SIG-M5 (cell line): ENCODE measurements around the gene FN1.

Source experiments
- DNase-seq: peaks from one replicate; lab custom pipeline; 2025; lab: John Stamatoyannopoulos, UW

The FN1 gene

GRCh38 chr2:215435870-215436704 is at the start of gene FN1:
FN1 (minus strand) TSS chr2:215436068; CDS start chr2:215435802, 266 bp downstream.
- DNase-seq, result no peak

DNA sequence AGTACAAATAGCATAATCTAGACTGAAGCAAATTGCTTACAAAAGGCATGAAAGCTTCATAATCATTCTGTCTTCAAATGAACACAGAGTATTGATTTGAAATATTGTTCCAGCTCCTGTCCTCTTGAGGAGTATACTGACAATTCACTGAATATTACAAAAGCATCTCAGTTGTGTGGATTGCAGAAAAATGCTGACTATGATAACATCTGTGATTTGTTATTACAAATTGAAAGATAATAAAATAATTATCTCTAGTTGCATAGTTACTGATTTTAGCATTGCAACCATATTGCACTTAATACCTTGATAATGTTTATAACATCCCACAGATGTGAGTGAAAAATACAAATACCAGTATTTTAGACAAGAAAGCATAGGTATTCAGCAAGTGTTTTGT is 49.2 kb upstream of the FN1 start:
- no peak for DNase-seq

DNA sequence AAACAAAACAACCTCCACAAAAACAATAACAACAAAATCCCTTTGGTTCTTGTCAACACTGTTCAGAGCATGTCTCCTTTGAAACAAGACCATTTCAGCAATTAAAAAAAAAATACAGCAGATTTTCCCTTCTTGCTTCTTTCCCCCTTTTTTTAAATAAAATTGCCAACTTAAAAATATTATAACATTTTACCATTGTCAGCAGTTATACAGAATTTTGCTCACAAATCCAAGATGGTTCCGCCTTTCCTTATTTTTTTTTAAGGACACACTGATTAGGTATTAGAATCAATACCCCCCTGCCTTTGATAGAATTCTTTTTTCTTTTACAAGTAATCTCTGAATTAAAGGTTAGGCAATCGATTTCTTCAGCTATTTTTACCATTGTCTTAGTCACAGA is 48.7 kb upstream of the FN1 start:
- no peak for DNase-seq

DNA sequence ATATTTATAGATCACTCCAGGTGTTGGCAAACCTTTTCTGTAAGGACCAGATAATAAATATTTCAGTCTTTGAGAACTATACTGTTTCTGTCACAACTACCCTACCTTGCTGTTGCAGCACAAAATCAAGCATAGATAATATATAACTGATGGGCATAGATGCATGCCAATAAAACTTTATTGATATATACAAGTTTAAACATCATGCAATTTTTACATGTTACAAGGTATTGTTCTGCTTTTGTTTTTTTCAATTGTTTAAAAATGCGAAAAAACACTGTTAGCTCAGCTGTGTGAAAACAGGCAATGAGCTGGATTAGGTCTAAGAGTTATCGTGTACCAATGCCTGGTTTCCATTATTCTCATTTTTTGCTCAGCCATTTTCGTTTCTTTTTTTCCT is 47.6 kb upstream of the FN1 start:
- no peak for DNase-seq

GRCh38 chr2:215479536-215480240 is 43.8 kb upstream of the FN1 start:
- no peak for DNase-seq

DNA sequence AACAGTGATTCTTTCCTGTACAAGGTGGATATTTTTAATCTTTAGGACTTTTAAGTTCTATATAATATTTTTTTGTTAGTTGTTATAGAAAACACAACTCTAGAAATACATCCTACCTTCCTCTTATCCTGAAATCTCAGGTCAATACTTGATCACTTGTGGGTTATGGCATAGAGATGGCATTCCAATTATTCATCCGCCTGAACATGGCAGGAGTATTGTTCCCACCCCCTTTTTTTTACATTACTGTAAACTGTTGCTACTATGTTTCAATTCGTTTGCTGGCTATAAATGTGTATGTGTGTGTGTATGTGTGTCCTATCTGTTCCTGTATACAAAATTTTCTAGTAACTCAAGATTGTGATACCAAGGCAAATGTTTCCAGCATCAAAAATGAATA is 43.3 kb upstream of the FN1 start:
- DNase-seq, result no peak

DNA sequence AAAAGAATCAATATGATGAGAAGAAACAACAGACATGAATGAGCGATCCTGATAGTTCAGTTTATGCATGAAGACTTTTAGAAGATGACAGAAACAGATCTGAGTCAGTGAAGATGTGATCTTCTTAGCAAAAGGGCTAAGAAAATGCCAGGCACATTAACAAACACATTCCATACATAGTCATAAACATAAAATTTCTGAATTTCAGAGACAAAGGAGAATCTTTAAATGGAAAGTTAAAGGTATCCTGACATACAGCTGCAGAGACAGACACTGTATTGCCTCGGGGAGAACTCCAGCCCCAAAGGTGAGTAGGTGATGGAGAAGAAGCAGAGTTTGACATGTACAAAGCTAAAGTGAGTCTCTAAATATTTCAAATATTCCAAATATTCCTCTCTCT is 40.6 kb upstream of the FN1 start:
- no peak for DNase-seq

GRCh38 chr2:215466097-215466909 is 30.4 kb upstream of the FN1 start:
- no peak for DNase-seq

DNA sequence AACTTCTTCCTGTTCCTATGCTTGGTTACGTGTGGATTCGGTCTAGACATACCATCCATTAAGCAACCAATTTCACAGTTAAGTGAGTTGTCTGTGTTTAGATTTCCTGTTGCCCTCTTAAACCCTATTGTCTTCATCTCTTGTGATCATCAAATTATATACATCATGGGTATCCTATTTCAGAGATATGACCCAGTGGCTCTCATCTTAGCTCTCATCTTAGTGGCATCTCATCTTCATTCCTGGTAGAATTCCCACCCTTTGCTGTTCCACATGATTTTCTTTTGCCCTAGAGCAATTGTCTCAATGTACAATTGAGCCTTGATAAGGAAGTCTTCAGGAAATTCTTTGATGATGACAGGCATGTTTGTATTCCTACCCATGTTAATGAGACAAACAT is 29.4 kb upstream of the FN1 start:
- no peak for DNase-seq

DNA sequence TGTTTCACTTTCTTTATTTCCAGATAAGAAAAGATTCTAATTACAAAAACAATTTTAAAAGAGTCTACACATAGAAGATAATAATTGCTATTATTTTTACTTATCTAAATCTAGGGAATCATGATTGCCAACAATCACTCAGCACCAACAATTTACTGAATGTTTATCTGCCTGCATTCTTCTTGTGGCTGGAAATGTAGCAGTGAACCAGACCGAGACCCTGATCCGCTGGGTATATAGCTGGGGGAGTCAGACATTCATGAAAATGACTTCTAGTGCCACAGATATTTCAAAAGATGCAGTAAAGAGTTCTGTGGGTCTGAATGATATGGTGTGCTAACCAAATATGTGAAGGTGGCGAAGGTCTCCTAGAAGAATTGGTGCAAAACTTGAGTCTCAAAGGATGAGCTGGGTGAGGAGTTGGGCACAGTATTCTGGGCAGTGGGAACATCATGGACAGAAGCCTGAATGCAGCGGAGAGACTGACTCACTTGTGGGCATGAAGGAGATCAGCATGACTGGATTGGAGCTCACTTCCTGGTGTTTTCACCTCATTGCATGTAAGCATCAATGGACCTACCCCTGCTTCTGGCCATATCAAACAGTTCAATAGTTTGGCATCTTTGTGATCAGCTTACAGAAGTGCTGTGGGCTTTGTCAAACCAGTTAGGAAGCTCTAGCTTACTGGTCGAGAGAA is 26.1 kb upstream of the FN1 start:
- no peak for DNase-seq

- DNase-seq, result no peak
Observed at GRCh38 chr2:215460682-215461382, 25.0 kb upstream of the FN1 start.

GRCh38 chr2:215455958-215456357 is 20.1 kb upstream of the FN1 start:
- no peak for DNase-seq

DNA sequence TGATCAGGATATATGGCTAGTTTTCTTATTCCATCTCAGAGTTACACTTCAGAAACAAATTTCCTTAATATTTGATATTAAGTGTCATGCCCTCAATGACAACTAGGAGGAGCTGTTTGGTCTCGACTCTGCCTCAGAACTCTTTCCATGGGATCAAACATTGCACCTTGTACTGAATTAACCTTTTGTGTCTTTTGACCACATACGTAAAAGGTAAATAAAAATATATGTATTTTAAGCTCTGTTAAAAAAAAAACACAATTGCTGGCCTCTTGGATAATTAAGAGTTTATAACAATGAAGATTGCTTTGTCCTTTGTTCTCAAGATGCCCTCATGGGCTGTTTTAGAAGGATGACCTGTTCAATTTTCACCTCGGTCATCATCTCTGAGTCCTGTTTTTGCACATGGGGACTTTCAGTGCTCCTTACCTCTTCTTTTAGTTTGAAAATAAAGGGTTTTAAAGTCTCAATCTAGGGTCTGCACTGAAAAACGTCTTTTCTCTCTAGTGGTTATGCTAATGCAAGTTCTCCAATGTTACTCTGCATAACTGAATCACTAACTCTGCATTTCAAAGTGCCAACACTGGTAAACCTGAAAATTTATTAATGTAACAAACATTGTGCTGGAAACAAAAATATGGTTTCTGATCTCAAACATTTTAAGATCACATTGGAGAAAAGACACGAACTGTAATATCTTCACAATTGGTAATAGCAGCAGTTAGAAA is 18.8 kb upstream of the FN1 start:
- no peak for DNase-seq

GRCh38 chr2:215452725-215453124 is 16.9 kb upstream of the FN1 start:
- DNase-seq, result no peak

- DNase-seq, result no peak
Observed at GRCh38 chr2:215451012-215451756, 15.3 kb upstream of the FN1 start.

GRCh38 chr2:215450188-215451011 is 14.5 kb upstream of the FN1 start:
- DNase-seq, result no peak

DNA sequence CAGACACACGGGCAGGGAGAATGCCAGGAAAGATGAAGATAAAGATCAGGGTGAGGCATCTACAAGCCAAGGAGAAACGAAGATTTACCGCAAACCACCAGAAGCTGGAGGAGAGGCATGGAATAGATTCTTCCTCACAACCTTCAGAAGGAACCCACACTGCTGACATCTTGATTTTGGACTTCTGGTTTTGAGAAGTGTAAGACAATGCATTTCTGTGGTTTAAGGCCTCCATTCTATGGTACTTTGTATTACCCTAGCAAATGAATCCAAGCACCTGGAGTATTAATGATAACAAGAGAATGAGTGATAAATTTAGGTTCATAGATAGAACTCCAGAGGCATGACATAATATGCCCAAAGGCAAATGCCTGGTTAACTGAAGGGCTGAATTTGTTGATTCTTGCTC is 11.8 kb upstream of the FN1 start:
- no peak for DNase-seq

- DNase-seq, result no peak
Observed at GRCh38 chr2:215447056-215447455, 11.2 kb upstream of the FN1 start.

DNA sequence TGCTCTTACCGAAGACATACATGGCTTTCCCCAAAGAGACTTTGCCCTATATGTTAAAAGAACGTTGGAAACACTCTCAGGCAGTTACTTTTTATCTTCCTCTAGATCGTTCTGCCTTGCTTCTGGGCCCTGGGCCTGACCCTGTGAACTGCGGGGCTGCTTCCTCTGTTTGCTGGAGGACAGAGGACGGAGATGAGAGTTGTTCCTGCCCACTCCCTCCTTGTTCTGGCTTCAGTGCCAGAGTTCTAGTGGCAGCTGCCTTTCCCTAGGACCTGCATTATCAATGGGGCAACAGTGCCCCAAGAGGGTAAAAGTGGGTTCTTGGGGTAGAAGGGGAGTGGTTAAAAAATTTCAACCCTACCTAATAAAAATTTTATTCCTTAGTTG is 6.5 kb upstream of the FN1 start:
- no peak for DNase-seq
